ENCODE data around the gene MRPL27.
"Not testable (repeated sequence)": the region's sequence is repeated elsewhere in the genome, so short reads cannot be mapped to it uniquely, and the experiment has no call there.

MRPL27 gene

DNA sequence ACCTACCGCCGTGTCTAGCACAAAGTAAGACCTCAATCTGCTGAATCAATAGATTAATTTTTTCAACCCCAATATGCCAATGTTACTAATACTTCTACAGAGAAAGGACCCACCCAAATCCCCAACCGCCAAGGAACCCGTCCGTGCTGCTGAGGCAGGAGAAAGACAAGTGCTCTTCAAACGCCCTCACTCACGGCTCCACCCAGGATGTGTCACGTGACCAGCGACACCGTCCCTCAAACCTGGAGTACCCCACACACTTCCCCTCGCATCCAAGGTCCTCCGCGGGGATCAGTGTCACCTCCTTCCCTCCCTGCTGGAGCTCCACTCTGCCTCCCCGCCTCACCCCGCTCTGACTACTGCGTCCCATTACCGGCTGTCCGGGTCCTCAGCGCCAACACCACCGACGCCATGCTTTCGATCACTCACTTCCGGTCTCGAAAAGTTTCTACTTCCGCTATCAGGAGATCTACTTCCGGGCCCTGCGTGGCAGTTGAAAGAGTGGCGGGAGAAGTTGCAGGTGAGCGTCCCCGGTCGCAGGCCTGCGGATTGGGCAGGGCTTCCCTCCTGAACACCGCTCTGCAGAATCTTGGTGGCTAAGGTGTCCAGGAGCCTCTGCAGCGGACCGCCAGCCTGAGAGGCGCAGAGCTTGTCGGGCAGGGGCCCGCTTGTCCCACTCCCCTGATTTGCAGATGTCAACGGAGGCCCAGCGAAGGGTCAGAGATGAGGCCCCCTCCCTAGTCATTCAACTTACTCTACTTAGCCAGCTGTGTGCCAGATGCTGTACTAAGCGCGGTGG lies at the start of gene MRPL27, which contains the start of gene EME1:
Gene MRPL27, minus strand, starts transcription at position 427 of the 799 bp plus-strand sequence. Its CDS starts 14 bp downstream, at position 413.
Gene EME1, plus strand, starts transcription at position 472 of the 799 bp plus-strand sequence. CDS start 1,980 bp downstream, outside the sequence.
- peak; percentile 94 for DNase-seq

DNA sequence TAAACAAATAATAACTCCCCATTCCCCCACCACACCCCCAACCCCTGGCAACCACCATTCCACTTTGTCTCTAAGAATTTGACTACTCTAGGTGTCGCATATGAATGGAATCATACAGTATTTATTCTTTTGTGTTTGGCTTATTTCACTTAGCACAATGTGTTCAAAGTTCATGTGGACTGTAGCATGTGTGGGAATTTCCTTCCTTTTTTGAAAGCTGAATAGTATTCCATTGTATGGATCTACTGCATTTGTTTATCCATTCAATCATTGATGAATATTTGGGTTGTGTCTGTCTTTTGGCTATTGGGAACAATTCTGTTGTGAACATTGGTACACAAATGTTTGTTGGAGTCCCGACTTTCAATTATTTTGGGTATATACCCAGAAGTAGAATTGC lies 49.8 kb upstream of the MRPL27 start:
- DNase-seq, result no peak

DNA sequence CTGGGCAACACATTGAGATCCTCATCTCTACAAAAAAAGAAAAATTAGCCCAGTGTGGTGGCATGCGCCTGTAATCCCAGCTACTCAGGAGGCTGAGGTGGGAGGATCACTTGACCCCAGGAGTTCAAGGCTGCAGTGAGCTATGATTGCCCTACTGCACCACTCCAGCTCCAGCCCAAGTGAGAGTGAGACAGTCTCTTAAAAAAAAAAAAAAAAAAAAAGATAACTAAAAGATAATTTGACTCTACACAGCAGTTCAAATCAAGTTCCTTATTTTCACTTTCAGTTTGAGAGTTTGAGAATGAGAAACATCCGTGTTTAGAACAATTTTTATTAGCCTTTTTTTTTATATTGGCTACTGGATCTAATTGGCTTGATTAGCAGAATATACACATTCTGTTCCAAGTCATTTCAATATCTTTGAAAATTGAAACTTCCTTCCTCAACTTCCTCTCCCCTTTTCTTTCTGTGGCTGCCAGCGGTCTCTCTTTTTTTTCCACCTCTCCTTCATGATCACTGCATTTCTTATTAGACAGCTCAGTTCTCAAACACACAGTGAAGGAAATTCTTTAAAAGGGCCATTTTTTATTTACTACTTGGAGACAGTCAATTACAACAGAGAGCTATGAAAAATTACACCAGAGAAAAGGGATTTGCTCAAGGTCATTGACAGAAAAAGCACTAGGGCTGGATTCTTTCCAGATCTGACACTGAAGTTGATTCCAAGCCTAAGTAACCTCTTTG lies 48.5 kb upstream of the MRPL27 start:
- DNase-seq, result no peak

DNA sequence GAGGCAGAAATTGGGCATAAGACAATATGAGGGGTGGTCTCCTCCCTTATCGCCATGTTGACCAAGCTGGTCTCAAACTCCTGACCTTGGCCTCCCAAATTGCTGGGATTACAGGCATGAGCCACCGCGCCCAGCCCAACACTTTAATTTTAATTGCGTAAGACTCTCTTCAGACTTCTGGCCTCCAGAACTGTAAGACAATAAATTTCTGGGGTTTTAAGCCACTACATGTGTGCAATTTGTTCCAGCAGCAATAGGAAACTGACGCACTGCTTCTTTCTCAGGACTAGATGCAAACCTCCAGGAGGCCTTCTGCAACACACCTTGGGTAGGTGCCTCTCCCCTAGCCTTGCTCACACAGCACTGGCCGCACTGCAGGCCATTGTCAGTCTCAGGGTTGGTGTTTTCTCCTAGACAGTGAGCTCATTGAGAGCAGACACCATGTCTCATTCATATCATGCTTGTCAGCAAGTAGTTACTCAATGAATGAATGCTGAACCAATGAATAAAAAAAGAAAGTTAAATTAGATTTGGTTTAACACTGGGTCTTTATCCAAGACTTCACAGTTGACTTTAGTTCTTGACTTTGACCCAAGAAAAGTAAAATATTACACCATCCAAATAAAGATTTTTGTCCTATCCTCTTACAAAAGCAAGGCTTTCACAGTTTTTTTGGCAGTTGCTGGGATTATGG lies 47.6 kb upstream of the MRPL27 start:
- DNase-seq, result no peak

DNA sequence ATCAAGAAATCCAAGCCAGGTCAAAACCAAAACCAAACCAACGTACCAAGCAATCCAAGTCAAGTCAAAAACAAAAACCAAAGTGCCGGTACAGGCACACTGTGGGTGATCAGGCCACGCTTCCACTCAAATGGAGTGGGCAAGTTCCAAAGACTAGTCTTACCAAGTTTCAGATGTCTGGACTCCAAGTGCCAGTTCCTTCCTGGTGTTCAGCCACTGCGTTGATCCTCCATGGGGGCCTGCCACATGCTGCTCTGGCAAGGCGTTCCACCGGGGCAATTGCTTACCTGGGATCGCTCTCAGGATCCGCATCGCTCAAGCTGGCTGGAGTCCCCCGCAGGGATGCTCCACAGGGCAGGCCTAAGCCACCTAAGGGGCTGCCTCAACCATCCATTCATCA lies 46.6 kb upstream of the MRPL27 start:
- DNase-seq, result not testable (repeated sequence)

DNA sequence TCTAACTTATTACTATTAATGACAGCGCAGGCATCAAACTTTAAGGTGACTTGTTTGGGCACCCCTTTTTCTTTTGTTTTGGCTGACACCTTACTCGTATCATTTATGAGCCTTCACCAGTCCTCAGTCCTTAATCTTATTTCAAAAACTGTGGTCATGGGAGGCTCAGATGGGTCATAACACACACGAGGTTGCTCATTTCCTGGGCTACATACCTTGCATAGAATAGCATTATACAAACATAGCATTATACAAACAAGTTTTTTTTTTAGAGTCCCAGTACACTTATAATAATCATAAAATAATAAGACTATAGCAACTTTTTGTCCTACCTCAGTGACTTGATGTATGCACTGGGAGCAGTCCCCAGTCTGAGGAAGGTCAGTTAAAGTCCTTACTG lies 41.8 kb upstream of the MRPL27 start:
- no peak for DNase-seq

DNA sequence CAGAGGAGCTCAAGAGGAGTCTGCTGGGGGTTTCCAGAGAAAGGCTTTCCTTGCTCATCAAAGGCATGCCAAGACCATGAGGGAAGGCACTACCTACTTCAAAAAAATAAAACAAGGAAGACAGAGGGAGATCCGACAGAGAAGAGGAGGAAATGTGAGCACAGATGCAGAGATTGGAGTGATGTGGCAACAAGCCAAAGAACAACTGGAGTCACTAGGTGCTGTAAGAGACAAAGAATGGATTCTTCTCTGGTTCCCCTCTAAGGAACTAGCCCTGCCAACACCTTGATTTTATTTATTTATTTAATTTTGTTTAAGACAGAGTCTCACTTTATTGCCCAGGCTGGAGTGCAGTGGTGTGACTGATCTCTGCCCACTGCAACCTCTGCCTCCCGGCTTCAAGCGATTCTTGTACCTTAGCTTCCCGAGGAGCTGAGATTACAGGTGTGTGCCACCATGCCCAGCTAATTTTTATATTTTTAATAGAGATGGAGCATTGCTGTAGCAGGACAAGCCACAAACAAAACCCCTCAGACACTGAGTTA lies 39.3 kb upstream of the MRPL27 start:
- no peak for DNase-seq

DNA sequence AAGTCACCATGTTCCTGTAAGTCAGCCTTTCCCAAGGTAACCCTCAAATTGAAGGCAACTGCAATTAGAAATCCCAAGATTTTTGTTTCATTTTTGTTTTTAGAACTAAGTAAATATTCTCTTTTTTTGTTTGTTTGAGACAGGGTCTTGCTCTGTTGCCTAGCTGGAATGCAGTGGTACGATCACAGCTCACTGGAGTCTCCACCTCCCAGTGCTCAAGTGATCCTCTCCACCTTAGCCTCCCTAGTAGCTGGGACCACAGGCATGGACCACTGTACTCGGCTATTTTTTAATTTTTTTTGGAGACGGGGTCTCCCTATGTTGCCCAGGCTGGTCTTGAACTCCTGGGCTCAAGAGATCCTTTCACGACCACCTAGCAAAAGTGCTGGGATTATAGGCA lies 34.9 kb upstream of the MRPL27 start:
- no peak for DNase-seq

DNA sequence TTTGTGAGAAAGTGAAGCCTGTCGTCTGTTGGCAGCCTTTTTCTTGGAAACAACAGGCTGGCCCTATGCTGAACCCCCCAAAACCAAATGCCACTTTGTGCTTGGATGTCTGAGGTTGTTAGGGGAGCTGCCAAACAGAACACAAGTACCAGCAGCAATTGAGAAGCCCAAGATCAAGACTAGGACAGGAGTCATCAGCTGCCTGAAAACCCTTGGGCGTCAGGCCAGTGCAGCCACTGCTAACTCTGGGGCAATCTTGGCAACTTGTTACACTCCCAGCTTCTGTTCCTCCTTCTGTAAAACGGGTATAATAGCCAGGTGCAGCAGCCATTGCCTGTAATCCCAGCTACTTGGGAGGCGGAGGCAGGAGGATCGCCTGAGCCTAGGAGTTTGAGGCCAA lies 33.6 kb upstream of the MRPL27 start:
- no peak for DNase-seq

DNA sequence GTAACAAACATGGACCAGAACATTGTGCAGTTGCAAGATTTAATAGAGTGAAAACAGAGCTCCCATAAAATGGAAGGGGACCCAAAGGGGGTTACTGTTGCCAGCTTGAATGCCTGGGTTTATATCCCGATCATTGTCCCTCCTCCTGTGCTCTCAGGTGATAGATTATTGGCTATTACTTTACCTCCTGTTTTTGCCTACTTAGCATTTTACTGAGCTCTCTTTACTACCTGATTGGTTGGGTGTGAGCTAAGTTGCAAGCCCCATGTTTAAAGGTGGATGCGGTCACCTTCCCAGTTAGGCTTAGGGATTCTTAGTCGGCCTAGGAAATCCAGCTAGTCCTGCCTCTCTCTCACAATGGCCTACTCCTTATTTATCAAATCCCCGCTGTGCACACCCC lies 32.4 kb upstream of the MRPL27 start:
- DNase-seq, result not testable (repeated sequence)

DNA sequence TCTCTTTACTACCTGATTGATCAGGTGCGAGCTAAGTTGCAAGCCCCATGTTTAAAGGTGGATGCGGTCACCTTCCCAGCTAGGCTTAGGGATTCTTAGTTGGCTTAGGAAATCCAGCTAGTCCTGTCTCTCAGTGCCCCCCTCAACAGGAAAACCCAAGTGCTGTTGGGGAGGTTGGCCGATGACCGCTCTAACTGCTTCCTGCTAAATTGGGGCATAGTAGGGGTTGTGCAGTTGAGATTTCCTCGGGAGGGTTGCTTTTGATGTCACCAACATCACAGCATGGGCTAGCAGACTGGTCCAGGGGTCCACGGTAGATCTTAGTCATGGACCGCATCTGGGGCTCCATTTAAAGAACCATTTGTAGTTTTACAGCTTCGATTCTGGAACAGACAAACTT lies 26.6 kb upstream of the MRPL27 start:
- DNase-seq, result not testable (repeated sequence)

DNA sequence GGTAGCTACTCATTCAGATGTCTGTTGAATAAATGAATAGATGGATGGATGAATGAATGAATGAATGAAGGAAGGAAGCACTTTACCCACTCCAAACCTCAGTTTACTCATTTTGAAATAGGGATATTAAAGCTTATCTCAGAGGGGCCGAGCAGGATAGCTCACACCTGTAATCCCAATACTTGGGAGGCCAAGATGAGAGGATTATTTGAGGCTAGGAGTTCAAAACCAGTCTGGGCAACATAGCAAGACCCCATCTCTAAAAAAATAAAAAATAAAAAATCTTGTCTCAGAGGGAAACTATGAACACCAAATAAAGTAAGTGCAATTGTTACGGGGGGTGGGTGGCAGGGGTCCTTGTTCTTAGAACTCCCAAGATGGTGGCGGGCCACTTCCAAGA lies 25.7 kb upstream of the MRPL27 start:
- DNase-seq, result not testable (repeated sequence)

DNA sequence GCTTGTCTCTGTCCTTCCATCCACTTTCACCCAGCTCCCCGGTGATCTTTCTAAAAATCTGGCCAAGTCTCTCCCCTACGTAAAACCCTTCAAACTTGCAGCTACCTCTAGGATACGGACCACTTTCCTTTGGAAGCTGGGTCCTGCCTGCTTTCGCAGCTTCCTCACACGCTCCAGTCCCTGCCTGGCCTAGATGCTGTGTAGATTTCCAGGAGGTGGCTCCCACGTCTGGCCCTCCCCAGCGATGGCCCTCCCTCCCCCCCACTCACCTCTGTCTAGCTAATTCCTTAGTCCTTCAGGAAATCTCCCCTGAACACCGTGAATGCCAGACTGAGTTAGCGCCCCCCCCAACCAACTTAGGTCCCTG lies 24.9 kb upstream of the MRPL27 start:
- DNase-seq, result no peak

DNA sequence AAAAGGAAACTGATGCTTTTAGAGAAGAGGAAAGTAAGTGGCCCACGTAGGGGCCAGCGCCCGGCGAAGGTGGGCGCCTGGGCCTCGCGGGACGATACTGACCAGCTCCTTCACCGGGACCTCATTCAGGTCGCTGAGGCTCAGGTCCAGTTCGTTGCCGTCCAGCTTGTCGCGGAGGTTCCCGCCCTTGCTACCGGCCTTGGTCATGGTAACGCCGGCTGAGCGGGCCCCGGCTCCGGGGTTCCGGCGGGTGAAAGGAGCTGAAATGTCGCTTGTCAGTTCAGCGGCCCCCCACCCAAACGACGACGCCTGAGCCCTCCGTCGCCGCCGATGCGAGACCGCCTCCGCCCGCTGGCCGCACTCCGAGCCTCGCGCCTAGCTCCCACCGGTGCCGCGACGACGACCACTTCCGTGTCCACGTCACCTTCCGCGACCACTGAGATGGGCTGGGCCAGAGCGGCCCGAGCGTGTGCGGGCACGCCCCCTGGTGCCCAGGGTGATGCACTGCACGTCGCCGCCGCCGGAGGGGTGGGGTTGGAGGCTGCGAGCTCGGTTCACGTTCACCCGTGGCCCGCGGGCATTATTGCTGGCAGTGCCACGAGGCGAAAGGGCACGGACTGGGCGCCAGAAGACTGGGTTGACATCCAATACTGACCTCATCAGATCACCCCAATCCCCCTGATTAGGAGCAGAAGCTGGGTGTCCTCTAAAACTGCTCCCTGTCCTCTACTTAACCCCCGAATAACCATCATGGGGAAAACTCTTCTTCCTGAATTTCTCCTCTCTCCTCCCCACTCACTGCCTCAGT lies 24.3 kb upstream of the MRPL27 start, which contains the start of gene LRRC59:
Gene LRRC59, minus strand, starts transcription at position 413 of the 808 bp plus-strand sequence. Its CDS starts 206 bp downstream, at position 207.
- peak; percentile 97 for DNase-seq

DNA sequence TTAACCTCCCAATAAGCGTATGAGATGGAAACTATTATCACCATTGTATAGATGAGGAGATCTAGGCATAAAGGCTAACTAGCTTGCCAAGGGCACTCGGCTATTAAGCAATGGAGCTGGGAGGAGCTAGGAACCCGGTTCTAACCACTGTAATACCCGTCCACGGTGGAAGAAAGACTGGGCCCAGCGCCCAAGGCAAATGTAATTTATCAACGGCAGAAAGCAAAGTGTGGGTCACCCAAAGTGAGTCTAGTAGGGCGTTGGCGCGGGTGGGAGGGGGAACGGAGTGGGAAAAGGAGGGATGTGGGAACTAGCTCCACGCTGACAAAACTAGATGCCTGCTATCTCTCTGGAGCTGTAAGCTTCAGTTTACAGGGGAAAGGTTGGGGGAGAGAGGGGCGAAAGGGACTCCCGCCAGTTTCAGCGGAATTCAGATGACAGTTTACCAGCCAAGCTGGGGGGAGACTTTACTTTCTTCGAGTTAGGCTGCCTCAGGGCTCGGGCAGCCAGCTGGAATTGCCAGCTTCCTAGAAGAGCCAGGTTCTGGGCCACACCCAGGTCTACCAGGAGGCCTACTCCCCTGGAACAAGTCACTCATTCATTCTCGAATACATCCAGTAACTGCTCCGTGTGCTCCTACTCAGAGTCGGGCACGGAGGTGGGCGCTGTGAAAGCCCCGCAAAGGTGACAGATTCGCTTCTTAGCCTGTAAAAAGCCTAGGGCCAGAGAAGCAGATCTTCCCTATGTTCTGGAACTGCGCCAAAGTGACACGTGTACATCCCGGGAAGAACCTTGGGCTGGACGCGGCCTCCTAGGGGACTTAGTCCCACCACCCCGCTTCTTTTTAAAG lies 23.5 kb upstream of the MRPL27 start:
- DNase-seq, result peak; percentile 73

DNA sequence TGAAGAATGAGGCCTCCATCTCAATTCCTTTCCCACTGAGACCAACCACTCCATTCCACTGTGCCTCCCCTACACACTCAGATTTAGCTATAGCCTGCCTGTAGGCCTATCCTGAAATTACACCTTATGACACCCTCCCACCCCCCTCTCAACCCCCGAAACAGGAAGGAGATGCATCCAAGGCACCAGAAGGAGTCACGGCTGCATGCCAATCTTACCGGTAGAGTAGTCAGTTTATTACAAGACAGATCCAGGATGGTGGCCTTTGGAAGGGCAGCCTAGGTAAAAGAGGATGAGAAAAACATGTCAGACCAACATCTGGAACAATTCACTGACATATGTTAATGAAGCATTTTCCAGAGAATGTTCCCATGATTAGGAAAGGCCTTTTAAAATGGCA lies 21.7 kb upstream of the MRPL27 start:
- no peak for DNase-seq

DNA sequence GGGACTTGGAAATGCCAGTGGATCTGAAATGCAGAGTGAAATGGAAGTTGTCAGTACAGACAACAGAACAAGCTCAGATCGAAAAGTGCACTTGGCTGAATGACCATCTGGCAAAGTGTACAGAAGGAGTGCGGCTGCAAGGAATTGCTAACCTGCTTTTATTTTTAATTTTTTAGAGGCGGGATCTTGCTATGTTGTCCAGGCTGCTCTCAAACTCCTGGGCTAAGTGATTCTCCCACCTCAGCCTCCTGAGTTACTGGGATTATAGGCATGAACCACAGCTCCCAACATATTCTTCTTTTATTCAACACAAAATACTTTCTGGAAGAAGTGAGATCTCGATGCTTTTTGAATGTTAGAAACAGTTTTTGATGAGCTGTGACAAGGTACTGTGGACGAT lies 20.7 kb upstream of the MRPL27 start:
- no peak for DNase-seq

DNA sequence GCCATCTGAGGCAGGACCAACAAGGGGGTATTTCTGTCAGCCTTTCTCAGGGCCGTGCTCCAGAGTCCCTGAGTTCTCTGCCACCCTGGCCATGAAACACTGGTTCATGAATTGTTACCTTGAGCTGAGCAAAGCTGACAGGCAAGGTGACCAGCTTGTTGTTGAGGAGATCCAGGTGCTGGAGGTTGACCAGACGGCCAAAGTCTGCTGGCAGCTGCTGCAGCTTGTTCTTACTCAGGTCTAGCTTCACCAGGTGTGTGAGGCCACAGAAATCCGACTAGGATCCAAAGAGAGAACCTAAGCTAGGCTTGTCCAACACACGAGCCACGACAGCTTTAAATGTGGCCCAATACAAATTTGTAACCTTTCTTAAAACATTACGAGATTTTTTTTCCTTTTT lies 19.6 kb upstream of the MRPL27 start:
- DNase-seq, result no peak

DNA sequence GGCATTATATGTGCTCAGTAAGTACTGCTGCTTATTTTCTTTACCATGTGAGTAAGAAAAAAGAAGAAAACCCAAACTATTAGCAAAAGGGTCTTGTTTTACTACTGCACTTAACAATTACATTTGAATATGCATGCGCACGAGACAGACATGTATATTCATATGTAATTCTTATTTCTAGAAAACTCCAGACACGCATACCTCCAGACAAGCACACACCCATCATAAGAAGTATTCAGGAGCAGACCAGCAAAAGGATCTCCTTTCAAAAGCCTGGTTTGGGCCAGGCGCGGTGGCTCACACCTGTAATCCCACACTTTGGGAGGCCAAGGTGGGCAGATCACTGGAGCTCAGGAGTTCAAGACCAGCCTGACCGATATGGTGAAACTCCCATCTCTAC lies 16.6 kb upstream of the MRPL27 start:
- DNase-seq, result no peak

DNA sequence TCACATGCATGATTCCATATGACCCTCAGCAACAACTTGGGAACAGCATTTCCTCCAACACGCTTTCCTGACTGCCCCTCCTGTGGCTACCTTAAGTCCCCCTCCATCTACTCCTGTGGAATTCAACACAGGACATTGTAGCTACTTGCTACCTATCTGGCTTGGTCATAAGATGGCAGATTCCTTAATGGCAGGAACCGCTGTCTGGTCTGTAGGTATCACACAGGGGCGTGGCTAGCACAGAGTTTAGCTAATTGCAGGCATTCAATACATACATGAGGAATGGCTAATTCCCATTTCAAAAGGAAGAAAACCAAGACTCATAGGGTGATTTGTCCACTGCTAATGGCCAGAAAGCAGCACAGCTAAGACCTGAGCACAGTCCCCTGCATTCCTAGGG lies 15.7 kb upstream of the MRPL27 start:
- no peak for DNase-seq

DNA sequence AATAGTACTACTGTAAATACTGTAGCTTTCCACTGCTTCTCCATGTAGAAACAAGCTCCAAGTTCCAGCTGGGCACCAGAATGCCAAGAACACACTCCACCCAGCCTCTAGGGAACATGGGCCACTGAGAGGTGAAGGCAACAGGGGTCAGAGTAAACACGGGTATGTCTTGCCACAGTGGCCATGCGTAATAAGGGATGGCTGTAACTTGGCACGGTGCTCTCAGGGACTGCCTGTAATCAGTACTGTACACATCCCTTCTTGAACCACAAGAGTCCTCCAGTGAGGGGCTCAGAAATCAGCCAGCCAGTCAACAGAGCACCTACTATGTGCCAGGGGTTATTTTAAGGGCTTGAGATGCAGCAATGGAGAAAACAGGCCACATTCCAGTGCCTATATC lies 13.5 kb upstream of the MRPL27 start:
- no peak for DNase-seq

Data from activated effector memory CD4-positive, alpha-beta T cell treated with anti-CD3 and anti-CD28 coated beads, Interleukin-2, amount 50 U/mL, for 16 hours (primary cell).